ENCODE data around the gene ZNF784.
A peak's percentile ranks its signal among the peaks of the same experiment; 100 is the strongest.

Gene ZNF784

GRCh38 chr19:55652311-55653128 lies 28.2 kb upstream of the ZNF784 start:
- Histone ChIP-seq H3K9ac (ENCODE audit: low read length) (no peak overlapping the region), H3K4me3 (ENCODE audit: insufficient read depth, low read length, poor library complexity, severe bottlenecking) (no peak overlapping the region), H3K4me2 (ENCODE audit: low read depth, low read length, poor library complexity, severe bottlenecking) (peak overlapping the region; percentile 19)

GRCh38 chr19:55651236-55651635 lies 26.9 kb upstream of the ZNF784 start:
- peaks cover 6% of the 10 kb centered on the region; the same call in 1 of the 2 replicates for H3K36me3 ChIP-seq (ENCODE audit: low read length)
- H3K79me2 ChIP-seq (ENCODE audit: insufficient read depth, low read length): peaks cover 10% of the 10 kb centered on the region
- H3K4me2 ChIP-seq (ENCODE audit: low read depth, low read length, poor library complexity, severe bottlenecking): no peak overlapping the region
- no peak overlapping the region for H3K27ac ChIP-seq (ENCODE audit: low read depth, low read length)
- H3K9ac ChIP-seq (ENCODE audit: low read length): no peak overlapping the region
- H3K4me3 ChIP-seq (ENCODE audit: insufficient read depth, low read length, poor library complexity, severe bottlenecking): no peak overlapping the region
- H3F3A ChIP-seq (ENCODE audit: insufficient read depth): peaks cover 14% of the 10 kb centered on the region
- H2AFZ ChIP-seq (ENCODE audit: low read depth, low read length, severe bottlenecking): no peak overlapping the region
- H3K9me2 ChIP-seq (replicated peaks; ENCODE audit: insufficient read depth, low read length): no peaks in the 10 kb centered on the region
- H4K20me1 ChIP-seq (ENCODE audit: low read depth, low read length): no peaks in the 10 kb centered on the region
- no peaks in the 10 kb centered on the region for H3K9me3 ChIP-seq (ENCODE audit: insufficient read depth, low read length)
- TF ChIP-seq CTCF (IDR thresholded peaks at IDR 0.05; ENCODE audit: insufficient read depth, low read length, poor library complexity, severe bottlenecking) (no peak), EZH2phosphoT487 (conservative IDR thresholded peaks at IDR 0.05; ENCODE audit: low read length) (no peak)
- no peaks in the 10 kb centered on the region for H3K27me3 ChIP-seq (ENCODE audit: low read length)

More at GRCh38 chr19:55652311-55653128, 28.2 kb upstream of the ZNF784 start:
- Histone ChIP-seq H3K36me3 (ENCODE audit: low read length) (peaks cover 6% of the 10 kb centered on the region; the same call in 1 of the 2 replicates), H3K27ac (ENCODE audit: low read depth, low read length) (no peak overlapping the region), H3K27me3 (ENCODE audit: low read length) (no peaks in the 10 kb centered on the region), H4K20me1 (ENCODE audit: low read depth, low read length) (peaks cover 7% of the 10 kb centered on the region; the same call in 1 of the 2 replicates), H3K79me2 (ENCODE audit: insufficient read depth, low read length) (peaks cover 23% of the 10 kb centered on the region), H3K9me3 (ENCODE audit: insufficient read depth, low read length) (no peaks in the 10 kb centered on the region), H2AFZ (ENCODE audit: low read depth, low read length, severe bottlenecking) (no peak overlapping the region), H3K9me2 (replicated peaks; ENCODE audit: insufficient read depth, low read length) (no peaks in the 10 kb centered on the region), H3F3A (ENCODE audit: insufficient read depth) (peaks cover 6% of the 10 kb centered on the region; the same call in 1 of the 2 replicates)
- no peak for TF ChIP-seq CTCF (IDR thresholded peaks at IDR 0.05; ENCODE audit: insufficient read depth, low read length, poor library complexity, severe bottlenecking)
- no peak for TF ChIP-seq EZH2phosphoT487 (conservative IDR thresholded peaks at IDR 0.05; ENCODE audit: low read length)

- H3K27me3 ChIP-seq (ENCODE audit: low read length): no peaks in the 10 kb centered on the region
- H3K4me3 ChIP-seq (ENCODE audit: insufficient read depth, low read length, poor library complexity, severe bottlenecking): no peak overlapping the region
- H3K79me2 ChIP-seq (ENCODE audit: insufficient read depth, low read length): peaks cover 7% of the 10 kb centered on the region
- peaks cover 14% of the 10 kb centered on the region for H3F3A ChIP-seq (ENCODE audit: insufficient read depth)
- H3K36me3 ChIP-seq (ENCODE audit: low read length): peaks cover 1% of the 10 kb centered on the region; the same call in 1 of the 2 replicates
- no peaks in the 10 kb centered on the region for H3K9me2 ChIP-seq (replicated peaks; ENCODE audit: insufficient read depth, low read length)
- H3K9ac ChIP-seq (ENCODE audit: low read length): no peak overlapping the region
- no peak overlapping the region for H2AFZ ChIP-seq (ENCODE audit: low read depth, low read length, severe bottlenecking)
- H3K9me3 ChIP-seq (ENCODE audit: insufficient read depth, low read length): no peaks in the 10 kb centered on the region
- no peaks in the 10 kb centered on the region for H4K20me1 ChIP-seq (ENCODE audit: low read depth, low read length)
- H3K4me2 ChIP-seq (ENCODE audit: low read depth, low read length, poor library complexity, severe bottlenecking): no peak overlapping the region
- H3K27ac ChIP-seq (ENCODE audit: low read depth, low read length): no peak overlapping the region
- no peak for TF ChIP-seq EZH2phosphoT487 (conservative IDR thresholded peaks at IDR 0.05; ENCODE audit: low read length)
- TF ChIP-seq CTCF (IDR thresholded peaks at IDR 0.05; ENCODE audit: insufficient read depth, low read length, poor library complexity, severe bottlenecking): no peak
Measured at GRCh38 chr19:55650602-55651230, 26.4 kb upstream of the ZNF784 start.

All from SU-DHL-6 (cell line).